HepG2 (cell line): ENCODE data around the gene EGR1. TPM values are rescaled to one million over a fixed set of nuclear protein-coding genes. Genes with fewer than 3 reads are reported as not detected.

Experiments used
- CERS6 ChIP-seq: sonication (generic); formaldehyde crosslinking; IDR thresholded peaks from 2 replicates; pipeline ENCODE4 v1.5.0; 2020; ENCODE audit warnings: missing genetic modification reagents
- E2F5 ChIP-seq: sonication (generic); formaldehyde crosslinking; conservative IDR thresholded peaks from 2 replicates; pipeline ENCODE4 v1.4.0; 2020; ENCODE audit warnings: missing genetic modification reagents
- FOXA1 ChIP-seq, 2 experiments: fragments of 450-650 bp in 1 of 2; sonication (generic) in 1 of 2; formaldehyde crosslinking in 1 of 2; IDR thresholded peaks; 2 replicates each; pipeline versions ENCODE4 v1.4.0 to v1.6.1; 2016 to 2020; ENCODE audit warnings: missing genetic modification reagents in 1 of 2
- HCFC1 ChIP-seq: fragments of 150-350 bp; IDR thresholded peaks from 2 replicates; pipeline ENCODE4 v1.6.1; 2014; ENCODE audit warnings: low read depth, low read length
- HNF1B ChIP-seq: sonication (generic); formaldehyde crosslinking; IDR thresholded peaks from 2 replicates; pipeline ENCODE4 v1.5.1; 2020; ENCODE audit warnings: mild to moderate bottlenecking, moderate library complexity, missing genetic modification reagents
- KAT8 ChIP-seq: IDR thresholded peaks from 2 replicates; pipeline ENCODE4 v1.6.1; 2016; ENCODE audit warnings: missing genetic modification reagents, missing compliant biosample characterization
- KDM2A ChIP-seq: sonication (generic); formaldehyde crosslinking; IDR thresholded peaks from 2 replicates; pipeline ENCODE4 v1.4.0; 2020; ENCODE audit warnings: low read depth, missing genetic modification reagents, borderline replicate concordance
- NFATC3 ChIP-seq: sonication (generic); formaldehyde crosslinking; IDR thresholded peaks from 2 replicates; pipeline ENCODE4 v1.5.1; 2020; ENCODE audit warnings: mild to moderate bottlenecking, missing genetic modification reagents
- NFE2 ChIP-seq: sonication (generic); formaldehyde crosslinking; IDR thresholded peaks from 2 replicates; pipeline ENCODE4 v1.4.0; 2020; ENCODE audit warnings: missing genetic modification reagents
- NR2C2 ChIP-seq: sonication (generic); formaldehyde crosslinking; IDR thresholded peaks from 2 replicates; pipeline ENCODE4 v1.4.0; 2020; ENCODE audit warnings: missing genetic modification reagents, mild to moderate bottlenecking, moderate library complexity, borderline replicate concordance
- NR2F1 ChIP-seq, 2 experiments: fragments of 450-650 bp in 1 of 2; formaldehyde crosslinking in 1 of 2; IDR thresholded peaks; 2 replicates each; pipeline versions ENCODE4 v1.5.0 to v1.6.1; 2016 to 2020; ENCODE audit warnings: mild to moderate bottlenecking in 1 of 2, missing compliant biosample characterization in 1 of 2, missing genetic modification reagents in 1 of 2, moderate library complexity in 1 of 2
- PLSCR1 ChIP-seq: sonication (generic); formaldehyde crosslinking; IDR thresholded peaks from 2 replicates; pipeline ENCODE4 v1.5.0; 2020; ENCODE audit warnings: missing genetic modification reagents, mild to moderate bottlenecking, borderline replicate concordance
- ZBTB7A ChIP-seq: sonication (generic); formaldehyde crosslinking; IDR thresholded peaks from 2 replicates; pipeline ENCODE4 v1.8.0; 2022; ENCODE audit warnings: mild to moderate bottlenecking, missing genetic modification reagents
- ZGPAT ChIP-seq: IDR thresholded peaks from 2 replicates; pipeline ENCODE4 v1.6.1; 2016; ENCODE audit warnings: mild to moderate bottlenecking
- ZNF263 ChIP-seq: sonication (generic); formaldehyde crosslinking; IDR thresholded peaks from 2 replicates; pipeline ENCODE4 v1.4.0; 2020; ENCODE audit warnings: missing genetic modification reagents
- ZNF317 ChIP-seq: sonication (generic); formaldehyde crosslinking; IDR thresholded peaks from 2 replicates; pipeline ENCODE4 v1.5.0; 2020; ENCODE audit warnings: mild to moderate bottlenecking, missing genetic modification reagents
- ZNF703 ChIP-seq: sonication (generic); formaldehyde crosslinking; IDR thresholded peaks from 2 replicates; pipeline ENCODE4 v1.5.1; 2020; ENCODE audit warnings: missing genetic modification reagents, mild to moderate bottlenecking, moderate library complexity, borderline replicate concordance
- ZNF772 ChIP-seq: sonication (generic); formaldehyde crosslinking; IDR thresholded peaks from 2 replicates; pipeline ENCODE4 v1.5.0; 2020; ENCODE audit warnings: mild to moderate bottlenecking, missing genetic modification reagents
- ZNF776 ChIP-seq: sonication (generic); formaldehyde crosslinking; IDR thresholded peaks from 2 replicates; pipeline ENCODE4 v1.4.0; 2020; ENCODE audit warnings: mild to moderate bottlenecking, missing genetic modification reagents
- polyA plus RNA-seq, 8 experiments: library from polyadenylated mRNA; depleted of rRNA in 3 of 8; stranded (reverse) in 7 of 8; unstranded in 1 of 8; fragments of >200 nt; fragmentation: Illumina TruSeq in 4 of 8; extraction: Trizol in 4 of 8; gene quantifications; 2 replicates each; pipeline versions ENCODE4 v1.2.1 to v1.2.3, GENCODE V29; 2011 to 2016; ENCODE audit warnings: low read depth in 4 of 8, missing spikeins in 1 of 8, mixed read lengths in 1 of 8; ENCODE audit not compliant: insufficient read depth in 1 of 8
- total RNA-seq, 5 experiments: library from RNA; depleted of rRNA; stranded (reverse); fragments of >200 nt; fragmentation: Illumina TruSeq; extraction: Trizol; gene quantifications; 2 replicates each; pipeline ENCODE4 v1.2.3, GENCODE V29; 2016; ENCODE audit warnings: low read depth in 1 of 5
- TF ChIP-seq, protein P1 (sequence below): sonication (generic); formaldehyde crosslinking; IDR thresholded peaks from 2 replicates; pipeline ENCODE4 v1.8.1; 2023; ENCODE audit warnings: mild to moderate bottlenecking, moderate library complexity, missing genetic modification reagents
- TF ChIP-seq, protein P2 (sequence below): sonication (generic); formaldehyde crosslinking; IDR thresholded peaks from 2 replicates; pipeline ENCODE4 v1.8.0; 2022; ENCODE audit warnings: missing genetic modification reagents, mild to moderate bottlenecking, borderline replicate concordance

The EGR1 gene
- total and polyA plus RNA-seq, 2 of the 13 experiments (the other 11 are each of a cell fraction or from before 2014, with no cell fraction given) = 4.1 to 4.5 TPM

DNA sequence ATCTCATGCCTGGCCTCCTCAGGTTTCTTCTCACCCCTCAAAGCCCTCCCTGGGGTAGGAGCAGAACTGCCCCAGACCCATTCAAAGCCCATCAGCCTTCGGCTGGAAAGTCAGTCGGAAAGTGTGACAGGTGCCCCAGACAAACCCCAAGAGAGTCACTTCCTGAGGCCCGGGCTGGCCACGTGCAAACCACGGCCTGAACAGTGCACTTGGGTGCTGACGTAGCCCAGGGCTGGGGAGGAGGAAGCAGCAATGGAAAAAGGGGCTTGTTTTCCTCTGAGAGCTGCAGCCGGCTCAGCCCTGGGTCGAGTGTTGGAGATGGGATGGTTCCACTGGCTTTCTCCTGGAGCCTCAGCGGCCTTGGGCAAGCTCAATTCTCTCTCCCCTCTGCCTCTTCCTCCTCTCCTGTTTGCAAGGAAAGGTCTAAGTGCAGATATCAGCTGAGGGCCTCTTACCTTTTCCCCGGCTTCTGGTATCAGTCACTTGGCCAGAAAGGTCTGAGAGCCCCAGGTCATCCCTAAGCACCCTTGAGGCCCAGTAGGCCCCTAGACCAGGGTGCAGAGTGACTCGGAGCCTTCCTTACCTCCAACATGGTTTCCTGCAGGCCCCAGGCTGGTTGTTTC is 5.9 kb upstream of the EGR1 start (continued):
- TF ChIP-seq E2F5 (CRISPR knock-in tag) = no peak
- 0 out of 2 replicates have a peak, but pooled peaks have one; percentile 44 for TF ChIP-seq KDM2A
- no peak for TF ChIP-seq NFE2 (CRISPR knock-in tag)
- TF ChIP-seq NR2C2 = peak; percentile 43; the same call in 1 of the 2 replicates
- no peak for TF ChIP-seq ZNF703
- peak; percentile 76 for TF ChIP-seq ZNF772
- TF ChIP-seq ZNF776 (CRISPR knock-in tag) = peak; percentile 63; the same call in 1 of the 2 replicates
- peak; percentile 85 for TF ChIP-seq HNF1B
- TF ChIP-seq CERS6 (CRISPR knock-in tag) = no peak
- TF ChIP-seq, protein P1, sequence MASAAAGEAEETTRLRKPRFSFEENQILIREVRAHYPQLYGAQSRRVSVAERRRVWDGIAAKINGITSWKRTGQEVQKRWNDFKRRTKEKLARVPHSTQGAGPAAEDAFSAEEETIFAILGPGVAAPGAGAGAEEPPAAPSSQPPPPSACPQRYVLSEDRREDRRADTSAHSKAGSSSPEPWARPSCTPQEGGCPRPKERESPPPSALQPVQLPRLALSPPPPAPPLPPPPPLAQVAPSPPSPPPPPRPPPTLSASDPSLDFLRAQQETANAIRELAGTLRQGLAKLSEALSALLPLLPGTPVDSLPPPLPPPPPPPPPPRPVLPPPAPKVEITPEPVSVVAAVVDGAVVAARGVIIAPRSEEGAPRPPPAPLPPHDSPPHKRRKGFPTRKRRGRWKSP (CRISPR knock-in tag) = 0 out of 2 replicates have a peak, but pooled peaks have one; percentile 48
- TF ChIP-seq, protein P2, sequence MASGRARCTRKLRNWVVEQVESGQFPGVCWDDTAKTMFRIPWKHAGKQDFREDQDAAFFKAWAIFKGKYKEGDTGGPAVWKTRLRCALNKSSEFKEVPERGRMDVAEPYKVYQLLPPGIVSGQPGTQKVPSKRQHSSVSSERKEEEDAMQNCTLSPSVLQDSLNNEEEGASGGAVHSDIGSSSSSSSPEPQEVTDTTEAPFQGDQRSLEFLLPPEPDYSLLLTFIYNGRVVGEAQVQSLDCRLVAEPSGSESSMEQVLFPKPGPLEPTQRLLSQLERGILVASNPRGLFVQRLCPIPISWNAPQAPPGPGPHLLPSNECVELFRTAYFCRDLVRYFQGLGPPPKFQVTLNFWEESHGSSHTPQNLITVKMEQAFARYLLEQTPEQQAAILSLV (CRISPR knock-in tag) = peak; percentile 81; the same call in 1 of the 2 replicates
- 0 out of 2 replicates have a peak, but pooled peaks have one; percentile 48 for TF ChIP-seq KAT8 (CRISPR knock-in tag)
- TF ChIP-seq NR2F1 (CRISPR knock-in tag; IDR thresholded peaks at IDR 0.05) = no peak
- no peak for TF ChIP-seq ZBTB7A
- TF ChIP-seq ZNF263 (CRISPR knock-in tag) = 0 out of 2 replicates have a peak, but pooled peaks have one; percentile 27
- no peak for TF ChIP-seq FOXA1 (IDR thresholded peaks at IDR 0.05)
- TF ChIP-seq FOXA1 (CRISPR knock-in tag; IDR thresholded peaks at IDR 0.05) = no peak
- peak; percentile 51; the same call in 1 of the 2 replicates for TF ChIP-seq ZGPAT (CRISPR knock-in tag)
- peak; percentile 62; the same call in 1 of the 2 replicates for TF ChIP-seq PLSCR1
- no peak for TF ChIP-seq HCFC1
- no peak for TF ChIP-seq NFATC3 (CRISPR knock-in tag)
- peak; percentile 88 for TF ChIP-seq ZNF317
